Esophagus muscularis mucosa (tissue), 4 donors: ENCODE data around the gene SV2C. TPM values are rescaled to one million over a fixed set of nuclear protein-coding genes. Genes with fewer than 3 reads are reported as not detected.
A peak's percentile ranks its signal among the peaks of the same experiment; 100 is the strongest.

Experiments
- DNase-seq: peaks from one replicate; pipeline ENCODE4 v3.0.0-alpha.2; 2017; ENCODE audit errors: extremely low spot score
- H3K27ac ChIP-seq, 4 donors: fragments of 200-600 bp; sonication (generic); replicated peaks in 1 of 4; 1 replicate in 3 of 4; 2 replicates in 1 of 4; pipeline ENCODE4 v1.5.1; 2016 to 2019; ENCODE audit warnings: mild to moderate bottlenecking in 1 of 4
- H3K27me3 ChIP-seq, 4 donors: fragments of 200-600 bp; sonication (generic); one replicate each; pipeline versions ENCODE4 v1.5.1 to v1.6.0; 2016 to 2019
- H3K36me3 ChIP-seq, 4 donors: fragments of 200-600 bp; sonication (generic); one replicate each; pipeline ENCODE4 v1.5.1; 2016 to 2019
- H3K4me1 ChIP-seq, 4 donors: fragments of 200-600 bp; sonication (generic); one replicate each; pipeline ENCODE4 v1.5.1; 2016 to 2019
- H3K4me3 ChIP-seq, 4 donors: fragments of 200-600 bp; sonication (generic); 1 replicate in 2 of 4; 2 replicates in 2 of 4; pipeline ENCODE4 v1.5.1; 2016 to 2019; ENCODE audit warnings: mild to moderate bottlenecking in 4 of 4, moderate library complexity in 1 of 4
- H3K9me3 ChIP-seq, 4 donors: fragments of 200-600 bp; sonication (generic); 1 replicate in 3 of 4; 2 replicates in 1 of 4; pipeline ENCODE4 v1.5.1; 2016 to 2019
- EP300 ChIP-seq: sonication (generic); formaldehyde crosslinking; IDR thresholded peaks from one replicate; pipeline ENCODE4 v1.6.1; 2017; ENCODE audit warnings: antibody characterized with exemption
- POLR2A ChIP-seq: fragments of 450-650 bp; IDR thresholded peaks from one replicate; pipeline ENCODE4 v1.6.1; 2017; ENCODE audit warnings: antibody characterized with exemption, moderate library complexity, mild to moderate bottlenecking, low read depth
- POLR2AphosphoS5 ChIP-seq, 2 donors: sonication (generic); formaldehyde crosslinking; IDR thresholded peaks; one replicate each; pipeline ENCODE4 v1.6.1; 2017; ENCODE audit warnings: antibody characterized with exemption in 2 of 2
- WGBS: methylation state at CpG from one replicate; pipeline ENCODE4 v1.1.5; 2018; 5-methylcytosine and 5-hydroxymethylcytosine counted together
- intact Hi-C: fragments of 100-400 bp; cut with DNase I; formaldehyde crosslinking; loops from one replicate; pipeline ENCODE4 v1.15.1; 2023
- total RNA-seq, 4 donors: library from RNA; depleted of rRNA; stranded (reverse); fragments of >200 nt; gene quantifications; one replicate each; pipeline versions ENCODE4 v1.1.0 to v1.2.1, GENCODE V29; 2016
- TF ChIP-seq, protein P1 (sequence below), 3 experiments: fragments of 200-600 bp in 2 of 3; fragments of 450-650 bp in 1 of 3; sonication (generic) in 2 of 3; IDR thresholded peaks; one replicate each; pipeline ENCODE4 v1.5.1; 2017 to 2019; ENCODE audit warnings: antibody characterized with exemption in 3 of 3, mild to moderate bottlenecking in 2 of 3, moderate library complexity in 1 of 3

The SV2C gene
- total RNA-seq, 4 donors from 2014 or later, result 0.23 to 0.99 (median 0.47) TPM

DNA sequence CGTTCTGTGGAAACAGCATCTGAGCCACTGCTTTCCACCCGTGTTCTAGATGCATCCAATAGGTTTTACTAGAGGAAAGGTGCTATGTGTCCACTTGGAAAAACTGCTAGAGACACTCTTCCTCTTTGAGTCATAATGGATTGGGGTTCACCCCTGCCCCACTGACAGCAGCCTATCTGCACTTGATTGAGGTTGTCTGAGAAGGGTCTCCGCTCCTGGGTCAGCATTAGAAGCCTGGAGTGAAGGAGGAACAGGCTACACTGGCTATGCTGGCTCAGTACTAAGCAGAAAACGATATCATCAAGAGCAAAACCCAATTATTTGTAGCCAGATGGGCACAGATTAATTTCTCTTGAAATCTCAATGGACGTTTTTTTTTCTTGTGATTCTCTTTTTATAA is 167.3 kb downstream of the SV2C start:
- peaks cover 0 to 6% (median 0%) of the 10 kb centered on the region in 4 donors for H3K27me3 ChIP-seq
- no peaks in the 10 kb centered on the region for H3K9me3 ChIP-seq
- intact Hi-C loops, result no loop called here
- no peak for DNase-seq
- 86% methylated on average over 5 of the region's 5 CpGs for WGBS
- no peaks in the 10 kb centered on the region for H3K4me1 ChIP-seq
- no peak overlapping the region for H3K4me3 ChIP-seq
- H3K36me3 ChIP-seq, result no peaks in the 10 kb centered on the region
- TF ChIP-seq, protein P1, sequence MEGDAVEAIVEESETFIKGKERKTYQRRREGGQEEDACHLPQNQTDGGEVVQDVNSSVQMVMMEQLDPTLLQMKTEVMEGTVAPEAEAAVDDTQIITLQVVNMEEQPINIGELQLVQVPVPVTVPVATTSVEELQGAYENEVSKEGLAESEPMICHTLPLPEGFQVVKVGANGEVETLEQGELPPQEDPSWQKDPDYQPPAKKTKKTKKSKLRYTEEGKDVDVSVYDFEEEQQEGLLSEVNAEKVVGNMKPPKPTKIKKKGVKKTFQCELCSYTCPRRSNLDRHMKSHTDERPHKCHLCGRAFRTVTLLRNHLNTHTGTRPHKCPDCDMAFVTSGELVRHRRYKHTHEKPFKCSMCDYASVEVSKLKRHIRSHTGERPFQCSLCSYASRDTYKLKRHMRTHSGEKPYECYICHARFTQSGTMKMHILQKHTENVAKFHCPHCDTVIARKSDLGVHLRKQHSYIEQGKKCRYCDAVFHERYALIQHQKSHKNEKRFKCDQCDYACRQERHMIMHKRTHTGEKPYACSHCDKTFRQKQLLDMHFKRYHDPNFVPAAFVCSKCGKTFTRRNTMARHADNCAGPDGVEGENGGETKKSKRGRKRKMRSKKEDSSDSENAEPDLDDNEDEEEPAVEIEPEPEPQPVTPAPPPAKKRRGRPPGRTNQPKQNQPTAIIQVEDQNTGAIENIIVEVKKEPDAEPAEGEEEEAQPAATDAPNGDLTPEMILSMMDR (IDR thresholded peaks at IDR 0.05), result no peak
- no peak for TF ChIP-seq POLR2A
- TF ChIP-seq EP300, result no peak
- TF ChIP-seq POLR2AphosphoS5 (IDR thresholded peaks at IDR 0.05), result no peak
- H3K27ac ChIP-seq, result no peak overlapping the region

DNA sequence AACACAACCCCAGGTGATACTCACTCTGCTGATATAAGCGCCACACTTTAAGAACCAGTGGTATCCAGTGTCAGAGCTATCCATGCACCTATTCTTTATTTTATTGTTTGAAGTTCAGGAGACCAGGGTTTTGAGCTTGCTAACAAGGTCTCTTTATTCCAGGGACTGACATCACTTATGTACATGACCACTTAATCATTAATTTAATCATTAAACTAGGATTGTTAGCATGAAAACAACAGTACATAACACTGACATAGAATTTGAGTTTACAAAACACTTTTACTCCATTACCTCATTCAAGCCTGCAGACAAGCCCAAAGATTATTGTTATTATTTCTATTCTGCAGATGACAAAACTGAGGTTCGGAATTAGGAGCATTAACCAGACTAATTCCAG is 168.5 kb downstream of the SV2C start:
- intact Hi-C loops, result no loop called here
- TF ChIP-seq POLR2A (no peak), POLR2AphosphoS5 (IDR thresholded peaks at IDR 0.05) (no peak), EP300 (no peak)
- TF ChIP-seq, protein P1 (IDR thresholded peaks at IDR 0.05), result no peak
- Histone ChIP-seq H3K4me3 (no peak overlapping the region), H3K27ac (no peak overlapping the region), H3K36me3 (no peaks in the 10 kb centered on the region), H3K9me3 (no peaks in the 10 kb centered on the region), H3K27me3 (peaks cover 0 to 6% (median 0%) of the 10 kb centered on the region in 4 donors), H3K4me1 (peaks cover 0 to 9% (median 2%) of the 10 kb centered on the region in 4 donors)
- no peak for DNase-seq
- WGBS, result 86% methylated on average over 2 of the region's 2 CpGs

DNA sequence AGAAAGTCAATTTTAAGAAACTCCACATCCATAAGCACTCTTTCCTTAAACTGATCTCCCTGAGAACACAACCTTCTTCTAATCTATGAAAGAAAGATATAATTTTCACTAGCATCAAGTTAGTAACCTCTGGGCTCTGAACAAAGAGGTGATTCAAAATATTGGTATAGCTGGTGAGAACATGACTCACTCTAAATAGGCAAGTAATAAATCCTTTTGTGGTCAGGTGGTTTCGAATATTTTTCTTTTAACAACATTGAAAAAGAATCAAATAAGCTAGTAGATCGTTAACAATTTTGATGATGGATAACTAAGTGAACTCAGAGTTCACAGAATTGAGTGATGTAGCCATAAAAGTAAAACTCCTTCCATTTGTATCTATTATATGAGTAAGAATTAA is 169.3 kb downstream of the SV2C start:
- Histone ChIP-seq H3K9me3 (no peaks in the 10 kb centered on the region), H3K4me3 (no peak overlapping the region), H3K27me3 (peaks cover 0 to 6% (median 0%) of the 10 kb centered on the region in 4 donors), H3K4me1 (peaks cover 0 to 9% (median 2%) of the 10 kb centered on the region in 4 donors), H3K36me3 (no peaks in the 10 kb centered on the region), H3K27ac (no peak overlapping the region)
- no peak for DNase-seq
- TF ChIP-seq POLR2A (no peak), POLR2AphosphoS5 (IDR thresholded peaks at IDR 0.05) (no peak), EP300 (no peak)
- TF ChIP-seq, protein P1 (IDR thresholded peaks at IDR 0.05), result no peak
- WGBS, result 63% methylated on average over 2 of the region's 2 CpGs
- intact Hi-C loops, result no loop called here

DNA sequence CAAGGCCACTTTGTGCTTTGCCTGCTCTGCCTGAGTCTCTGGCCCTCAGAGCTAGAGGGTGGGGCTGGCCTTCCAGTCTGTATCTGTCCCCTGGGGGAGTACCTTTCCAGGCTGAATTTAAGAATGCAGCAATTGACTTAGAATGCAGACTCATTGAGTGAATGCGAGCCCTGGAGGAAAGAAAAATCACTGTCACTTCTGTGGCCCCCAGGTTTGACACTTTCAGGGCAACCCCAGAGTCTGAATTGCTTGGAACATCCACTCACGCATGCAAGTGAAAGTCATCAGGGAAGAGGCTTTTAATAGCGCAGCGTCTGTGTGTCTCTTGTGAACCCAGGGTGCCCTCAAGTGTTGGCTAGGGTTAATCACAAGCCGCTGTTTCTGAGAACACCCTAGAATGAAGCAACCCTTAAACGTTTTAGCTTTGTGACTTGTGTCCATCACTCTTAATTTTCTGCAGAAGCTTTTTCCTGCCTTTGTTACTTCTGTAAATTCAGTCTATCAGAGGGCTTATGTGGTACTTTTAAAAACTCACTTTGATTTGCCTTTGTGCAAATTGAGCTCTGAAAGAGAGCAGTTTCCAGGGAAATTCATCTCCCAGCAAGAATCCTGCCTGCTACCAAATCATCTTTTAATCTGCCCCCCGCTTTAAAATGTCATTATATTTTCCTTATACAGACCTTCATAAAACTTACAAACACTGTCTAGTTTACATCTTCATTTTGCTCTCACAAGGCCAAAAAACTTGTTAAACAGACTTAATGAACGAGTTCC is 173.1 kb downstream of the SV2C start:
- DNase-seq, result no peak
- TF ChIP-seq, protein P1 (IDR thresholded peaks at IDR 0.05), result peak; percentile 38 to 46 (median 45)
- TF ChIP-seq POLR2AphosphoS5 (IDR thresholded peaks at IDR 0.05), result no peak
- Histone ChIP-seq H3K9me3 (no peaks in the 10 kb centered on the region), H3K27me3 (peaks cover 0 to 3% (median 0%) of the 10 kb centered on the region in 4 donors), H3K36me3 (no peaks in the 10 kb centered on the region), H3K4me1 (peaks cover 0 to 9% (median 2%) of the 10 kb centered on the region in 4 donors), H3K4me3 (no peak overlapping the region), H3K27ac (no peak overlapping the region)
- WGBS, result 22% methylated on average over 8 of the region's 8 CpGs
- intact Hi-C loops, result no loop called here
